GM12865 (cell line): Measurements from ENCODE around the gene COIL.

Source experiments
- DNase-seq: peaks from one replicate; pipeline ENCODE4 v3.0.0; 2010; ENCODE audit warnings: low read depth
- H3K4me3 ChIP-seq: 2 replicates; pipeline ENCODE4 v1.5.1; 2011; ENCODE audit warnings: mild to moderate bottlenecking, low read depth, low read length, control low read depth
- CTCF ChIP-seq: IDR thresholded peaks from 2 replicates; pipeline ENCODE4 v1.5.1; 2011; ENCODE audit warnings: low read length, control low read depth, low read depth, inconsistent platforms; ENCODE audit not compliant: insufficient read depth; ENCODE audit errors: missing control alignments

Gene COIL

GRCh38 chr17:56891751-56892150 lies 69.1 kb downstream of the COIL start:
- TF ChIP-seq CTCF: peak; percentile 44
- no peak for DNase-seq
- no peak overlapping the region for H3K4me3 ChIP-seq

- no peak for TF ChIP-seq CTCF
- H3K4me3 ChIP-seq: no peak overlapping the region
- no peak for DNase-seq
Measured at GRCh38 chr17:56890906-56891674, 69.8 kb downstream of the COIL start.

- TF ChIP-seq CTCF: no peak
- no peak for DNase-seq
- H3K4me3 ChIP-seq: no peak overlapping the region
Measured at GRCh38 chr17:56890390-56890789, 70.5 kb downstream of the COIL start.
